ENCODE data around the gene IFT122. TPM values are rescaled to one million over a fixed set of nuclear protein-coding genes. Genes with fewer than 3 reads are reported as not detected.

IFT122 gene
- total RNA-seq, 1 donor from 2014 or later, result 26.5 TPM

- no peak for DNase-seq
- intact Hi-C loops (cut with DNase I), result no loop called here
- H3K4me1 ChIP-seq, result peaks cover 60% of the 10 kb centered on the region
Measured at GRCh38 chr3:129555616-129556357, 115.8 kb downstream of the IFT122 start.

GRCh38 chr3:129556358-129556695 is 116.3 kb downstream of the IFT122 start:
- intact Hi-C loops (cut with DNase I), result no loop called here
- TF ChIP-seq CTCF (IDR thresholded peaks at IDR 0.05), result no peak
- Histone ChIP-seq H3K27ac (no peak overlapping the region), H3K36me3 (peaks cover 62% of the 10 kb centered on the region), H3K27me3 (no peaks in the 10 kb centered on the region), H3K4me3 (no peak overlapping the region), H3K9me3 (no peaks in the 10 kb centered on the region), H3K4me1 (peaks cover 65% of the 10 kb centered on the region)
- no peak for ATAC-seq
- no peak for DNase-seq

More at GRCh38 chr3:129555616-129556357, 115.8 kb downstream of the IFT122 start:
- peaks cover 58% of the 10 kb centered on the region for H3K36me3 ChIP-seq
- H3K27me3 ChIP-seq, result no peaks in the 10 kb centered on the region
- ATAC-seq, result no peak
- no peak for TF ChIP-seq CTCF (IDR thresholded peaks at IDR 0.05)
- H3K27ac ChIP-seq, result no peak overlapping the region
- no peak overlapping the region for H3K4me3 ChIP-seq
- H3K9me3 ChIP-seq, result no peaks in the 10 kb centered on the region

- ATAC-seq, result no peak
- no peaks in the 10 kb centered on the region for H3K9me3 ChIP-seq
- peaks cover 72% of the 10 kb centered on the region for H3K4me1 ChIP-seq
- no peak for DNase-seq
- peaks cover 68% of the 10 kb centered on the region for H3K36me3 ChIP-seq
- H3K4me3 ChIP-seq, result no peak overlapping the region
- no peaks in the 10 kb centered on the region for H3K27me3 ChIP-seq
- intact Hi-C loops (cut with DNase I), result no loop called here
- TF ChIP-seq CTCF (IDR thresholded peaks at IDR 0.05), result no peak
- peak overlapping the region; percentile 55 for H3K27ac ChIP-seq
Measured at GRCh38 chr3:129556890-129557547, 117.0 kb downstream of the IFT122 start.

- no peak overlapping the region for H3K4me3 ChIP-seq
- ATAC-seq, result no peak
- DNase-seq, result no peak
- H3K36me3 ChIP-seq, result peaks cover 73% of the 10 kb centered on the region
- intact Hi-C loops (cut with DNase I), result no loop called here
- no peak for TF ChIP-seq CTCF (IDR thresholded peaks at IDR 0.05)
- peaks cover 74% of the 10 kb centered on the region for H3K4me1 ChIP-seq
- no peaks in the 10 kb centered on the region for H3K27me3 ChIP-seq
- peak overlapping the region; percentile 55 for H3K27ac ChIP-seq
- H3K9me3 ChIP-seq, result no peaks in the 10 kb centered on the region
Measured at GRCh38 chr3:129557548-129557894, 117.5 kb downstream of the IFT122 start.

GRCh38 chr3:129558081-129558771 is 118.2 kb downstream of the IFT122 start:
- Histone ChIP-seq H3K27me3 (no peaks in the 10 kb centered on the region), H3K4me3 (no peak overlapping the region), H3K9me3 (no peaks in the 10 kb centered on the region), H3K4me1 (peaks cover 72% of the 10 kb centered on the region), H3K36me3 (peaks cover 80% of the 10 kb centered on the region), H3K27ac (peak overlapping the region; percentile 55)
- ATAC-seq (no peak), DNase-seq (no peak)
- intact Hi-C loops (cut with DNase I), result no loop called here
- no peak for TF ChIP-seq CTCF (IDR thresholded peaks at IDR 0.05)

All from upper lobe of right lung (tissue), 1 donor.